ENCODE measurements around the gene KIF16B.

DNA sequence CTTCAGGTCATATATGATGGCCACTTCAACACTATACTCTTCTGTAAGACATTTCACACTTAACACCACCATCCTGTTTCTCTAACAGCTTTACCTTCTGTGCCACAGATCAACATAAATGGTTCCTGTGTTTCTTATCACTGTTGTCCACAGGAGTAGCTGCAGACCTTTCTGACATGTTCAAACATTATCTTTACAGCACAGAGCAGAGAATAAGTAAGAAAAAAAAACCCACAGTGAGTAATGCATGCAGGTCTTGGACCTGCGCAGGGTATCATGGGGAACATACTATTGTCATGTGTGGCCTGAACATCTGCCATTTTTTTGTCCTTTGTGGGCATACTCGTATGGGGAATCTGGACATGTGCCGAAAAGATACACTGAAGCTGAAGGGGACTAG, 161.9 kb downstream of the KIF16B start:
- TF ChIP-seq, protein P1, sequence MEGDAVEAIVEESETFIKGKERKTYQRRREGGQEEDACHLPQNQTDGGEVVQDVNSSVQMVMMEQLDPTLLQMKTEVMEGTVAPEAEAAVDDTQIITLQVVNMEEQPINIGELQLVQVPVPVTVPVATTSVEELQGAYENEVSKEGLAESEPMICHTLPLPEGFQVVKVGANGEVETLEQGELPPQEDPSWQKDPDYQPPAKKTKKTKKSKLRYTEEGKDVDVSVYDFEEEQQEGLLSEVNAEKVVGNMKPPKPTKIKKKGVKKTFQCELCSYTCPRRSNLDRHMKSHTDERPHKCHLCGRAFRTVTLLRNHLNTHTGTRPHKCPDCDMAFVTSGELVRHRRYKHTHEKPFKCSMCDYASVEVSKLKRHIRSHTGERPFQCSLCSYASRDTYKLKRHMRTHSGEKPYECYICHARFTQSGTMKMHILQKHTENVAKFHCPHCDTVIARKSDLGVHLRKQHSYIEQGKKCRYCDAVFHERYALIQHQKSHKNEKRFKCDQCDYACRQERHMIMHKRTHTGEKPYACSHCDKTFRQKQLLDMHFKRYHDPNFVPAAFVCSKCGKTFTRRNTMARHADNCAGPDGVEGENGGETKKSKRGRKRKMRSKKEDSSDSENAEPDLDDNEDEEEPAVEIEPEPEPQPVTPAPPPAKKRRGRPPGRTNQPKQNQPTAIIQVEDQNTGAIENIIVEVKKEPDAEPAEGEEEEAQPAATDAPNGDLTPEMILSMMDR (tag by site-specific recombination; IDR thresholded peaks at IDR 0.05): no peak
- TF ChIP-seq, protein P2, sequence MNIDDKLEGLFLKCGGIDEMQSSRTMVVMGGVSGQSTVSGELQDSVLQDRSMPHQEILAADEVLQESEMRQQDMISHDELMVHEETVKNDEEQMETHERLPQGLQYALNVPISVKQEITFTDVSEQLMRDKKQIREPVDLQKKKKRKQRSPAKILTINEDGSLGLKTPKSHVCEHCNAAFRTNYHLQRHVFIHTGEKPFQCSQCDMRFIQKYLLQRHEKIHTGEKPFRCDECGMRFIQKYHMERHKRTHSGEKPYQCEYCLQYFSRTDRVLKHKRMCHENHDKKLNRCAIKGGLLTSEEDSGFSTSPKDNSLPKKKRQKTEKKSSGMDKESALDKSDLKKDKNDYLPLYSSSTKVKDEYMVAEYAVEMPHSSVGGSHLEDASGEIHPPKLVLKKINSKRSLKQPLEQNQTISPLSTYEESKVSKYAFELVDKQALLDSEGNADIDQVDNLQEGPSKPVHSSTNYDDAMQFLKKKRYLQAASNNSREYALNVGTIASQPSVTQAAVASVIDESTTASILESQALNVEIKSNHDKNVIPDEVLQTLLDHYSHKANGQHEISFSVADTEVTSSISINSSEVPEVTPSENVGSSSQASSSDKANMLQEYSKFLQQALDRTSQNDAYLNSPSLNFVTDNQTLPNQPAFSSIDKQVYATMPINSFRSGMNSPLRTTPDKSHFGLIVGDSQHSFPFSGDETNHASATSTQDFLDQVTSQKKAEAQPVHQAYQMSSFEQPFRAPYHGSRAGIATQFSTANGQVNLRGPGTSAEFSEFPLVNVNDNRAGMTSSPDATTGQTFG (tag by site-specific recombination; IDR thresholded peaks at IDR 0.05; ENCODE audit: borderline replicate concordance): no peak
- no peak for TF ChIP-seq EGR2 (tag by site-specific recombination; IDR thresholded peaks at IDR 0.05; ENCODE audit: low read depth)
- TF ChIP-seq, protein P3, sequence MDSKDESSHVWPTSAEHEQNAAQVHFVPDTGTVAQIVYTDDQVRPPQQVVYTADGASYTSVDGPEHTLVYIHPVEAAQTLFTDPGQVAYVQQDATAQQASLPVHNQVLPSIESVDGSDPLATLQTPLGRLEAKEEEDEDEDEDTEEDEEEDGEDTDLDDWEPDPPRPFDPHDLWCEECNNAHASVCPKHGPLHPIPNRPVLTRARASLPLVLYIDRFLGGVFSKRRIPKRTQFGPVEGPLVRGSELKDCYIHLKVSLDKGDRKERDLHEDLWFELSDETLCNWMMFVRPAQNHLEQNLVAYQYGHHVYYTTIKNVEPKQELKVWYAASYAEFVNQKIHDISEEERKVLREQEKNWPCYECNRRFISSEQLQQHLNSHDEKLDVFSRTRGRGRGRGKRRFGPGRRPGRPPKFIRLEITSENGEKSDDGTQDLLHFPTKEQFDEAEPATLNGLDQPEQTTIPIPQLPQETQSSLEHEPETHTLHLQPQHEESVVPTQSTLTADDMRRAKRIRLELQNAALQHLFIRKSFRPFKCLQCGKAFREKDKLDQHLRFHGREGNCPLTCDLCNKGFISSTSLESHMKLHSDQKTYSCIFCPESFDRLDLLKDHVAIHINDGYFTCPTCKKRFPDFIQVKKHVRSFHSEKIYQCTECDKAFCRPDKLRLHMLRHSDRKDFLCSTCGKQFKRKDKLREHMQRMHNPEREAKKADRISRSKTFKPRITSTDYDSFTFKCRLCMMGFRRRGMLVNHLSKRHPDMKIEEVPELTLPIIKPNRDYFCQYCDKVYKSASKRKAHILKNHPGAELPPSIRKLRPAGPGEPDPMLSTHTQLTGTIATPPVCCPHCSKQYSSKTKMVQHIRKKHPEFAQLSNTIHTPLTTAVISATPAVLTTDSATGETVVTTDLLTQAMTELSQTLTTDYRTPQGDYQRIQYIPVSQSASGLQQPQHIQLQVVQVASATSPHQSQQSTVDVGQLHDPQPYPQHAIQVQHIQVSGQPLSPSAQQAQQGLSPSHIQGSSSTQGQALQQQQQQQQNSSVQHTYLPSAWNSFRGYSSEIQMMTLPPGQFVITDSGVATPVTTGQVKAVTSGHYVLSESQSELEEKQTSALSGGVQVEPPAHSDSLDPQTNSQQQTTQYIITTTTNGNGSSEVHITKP (tag by site-specific recombination; IDR thresholded peaks at IDR 0.05): no peak
- TF ChIP-seq, protein P4, sequence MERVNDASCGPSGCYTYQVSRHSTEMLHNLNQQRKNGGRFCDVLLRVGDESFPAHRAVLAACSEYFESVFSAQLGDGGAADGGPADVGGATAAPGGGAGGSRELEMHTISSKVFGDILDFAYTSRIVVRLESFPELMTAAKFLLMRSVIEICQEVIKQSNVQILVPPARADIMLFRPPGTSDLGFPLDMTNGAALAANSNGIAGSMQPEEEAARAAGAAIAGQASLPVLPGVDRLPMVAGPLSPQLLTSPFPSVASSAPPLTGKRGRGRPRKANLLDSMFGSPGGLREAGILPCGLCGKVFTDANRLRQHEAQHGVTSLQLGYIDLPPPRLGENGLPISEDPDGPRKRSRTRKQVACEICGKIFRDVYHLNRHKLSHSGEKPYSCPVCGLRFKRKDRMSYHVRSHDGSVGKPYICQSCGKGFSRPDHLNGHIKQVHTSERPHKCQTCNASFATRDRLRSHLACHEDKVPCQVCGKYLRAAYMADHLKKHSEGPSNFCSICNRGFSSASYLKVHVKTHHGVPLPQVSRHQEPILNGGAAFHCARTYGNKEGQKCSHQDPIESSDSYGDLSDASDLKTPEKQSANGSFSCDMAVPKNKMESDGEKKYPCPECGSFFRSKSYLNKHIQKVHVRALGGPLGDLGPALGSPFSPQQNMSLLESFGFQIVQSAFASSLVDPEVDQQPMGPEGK (tag by site-specific recombination; IDR thresholded peaks at IDR 0.05): no peak
- no peak for TF ChIP-seq ZNF121 (tag by site-specific recombination; IDR thresholded peaks at IDR 0.05)
- no peak for TF ChIP-seq HOXA7 (CRISPR knock-in tag; IDR thresholded peaks at IDR 0.05; ENCODE audit: borderline replicate concordance)
- TF ChIP-seq, protein P5, sequence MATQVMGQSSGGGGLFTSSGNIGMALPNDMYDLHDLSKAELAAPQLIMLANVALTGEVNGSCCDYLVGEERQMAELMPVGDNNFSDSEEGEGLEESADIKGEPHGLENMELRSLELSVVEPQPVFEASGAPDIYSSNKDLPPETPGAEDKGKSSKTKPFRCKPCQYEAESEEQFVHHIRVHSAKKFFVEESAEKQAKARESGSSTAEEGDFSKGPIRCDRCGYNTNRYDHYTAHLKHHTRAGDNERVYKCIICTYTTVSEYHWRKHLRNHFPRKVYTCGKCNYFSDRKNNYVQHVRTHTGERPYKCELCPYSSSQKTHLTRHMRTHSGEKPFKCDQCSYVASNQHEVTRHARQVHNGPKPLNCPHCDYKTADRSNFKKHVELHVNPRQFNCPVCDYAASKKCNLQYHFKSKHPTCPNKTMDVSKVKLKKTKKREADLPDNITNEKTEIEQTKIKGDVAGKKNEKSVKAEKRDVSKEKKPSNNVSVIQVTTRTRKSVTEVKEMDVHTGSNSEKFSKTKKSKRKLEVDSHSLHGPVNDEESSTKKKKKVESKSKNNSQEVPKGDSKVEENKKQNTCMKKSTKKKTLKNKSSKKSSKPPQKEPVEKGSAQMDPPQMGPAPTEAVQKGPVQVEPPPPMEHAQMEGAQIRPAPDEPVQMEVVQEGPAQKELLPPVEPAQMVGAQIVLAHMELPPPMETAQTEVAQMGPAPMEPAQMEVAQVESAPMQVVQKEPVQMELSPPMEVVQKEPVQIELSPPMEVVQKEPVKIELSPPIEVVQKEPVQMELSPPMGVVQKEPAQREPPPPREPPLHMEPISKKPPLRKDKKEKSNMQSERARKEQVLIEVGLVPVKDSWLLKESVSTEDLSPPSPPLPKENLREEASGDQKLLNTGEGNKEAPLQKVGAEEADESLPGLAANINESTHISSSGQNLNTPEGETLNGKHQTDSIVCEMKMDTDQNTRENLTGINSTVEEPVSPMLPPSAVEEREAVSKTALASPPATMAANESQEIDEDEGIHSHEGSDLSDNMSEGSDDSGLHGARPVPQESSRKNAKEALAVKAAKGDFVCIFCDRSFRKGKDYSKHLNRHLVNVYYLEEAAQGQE (tag by site-specific recombination; IDR thresholded peaks at IDR 0.05): no peak
- TF ChIP-seq ZBTB17 (tag by site-specific recombination; IDR thresholded peaks at IDR 0.05): no peak
- TF ChIP-seq, protein P6, sequence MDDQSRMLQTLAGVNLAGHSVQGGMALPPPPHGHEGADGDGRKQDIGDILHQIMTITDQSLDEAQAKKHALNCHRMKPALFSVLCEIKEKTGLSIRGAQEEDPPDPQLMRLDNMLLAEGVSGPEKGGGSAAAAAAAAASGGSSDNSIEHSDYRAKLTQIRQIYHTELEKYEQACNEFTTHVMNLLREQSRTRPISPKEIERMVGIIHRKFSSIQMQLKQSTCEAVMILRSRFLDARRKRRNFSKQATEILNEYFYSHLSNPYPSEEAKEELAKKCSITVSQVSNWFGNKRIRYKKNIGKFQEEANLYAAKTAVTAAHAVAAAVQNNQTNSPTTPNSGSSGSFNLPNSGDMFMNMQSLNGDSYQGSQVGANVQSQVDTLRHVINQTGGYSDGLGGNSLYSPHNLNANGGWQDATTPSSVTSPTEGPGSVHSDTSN (CRISPR knock-in tag; IDR thresholded peaks at IDR 0.05): no peak
- no peak for TF ChIP-seq ZBTB20 (tag by site-specific recombination; IDR thresholded peaks at IDR 0.05)

Data from HEK293 (cell line).